GM12801 (cell line): Measurements from ENCODE around the gene PCK2.

ENCODE experiments used
- TF ChIP-seq, protein P1 (sequence below): IDR thresholded peaks from one replicate; pipeline ENCODE4 v1.5.1; 2011; ENCODE audit warnings: control low read depth; ENCODE audit not compliant: insufficient read length; ENCODE audit errors: extremely low read depth

PCK2 gene

DNA sequence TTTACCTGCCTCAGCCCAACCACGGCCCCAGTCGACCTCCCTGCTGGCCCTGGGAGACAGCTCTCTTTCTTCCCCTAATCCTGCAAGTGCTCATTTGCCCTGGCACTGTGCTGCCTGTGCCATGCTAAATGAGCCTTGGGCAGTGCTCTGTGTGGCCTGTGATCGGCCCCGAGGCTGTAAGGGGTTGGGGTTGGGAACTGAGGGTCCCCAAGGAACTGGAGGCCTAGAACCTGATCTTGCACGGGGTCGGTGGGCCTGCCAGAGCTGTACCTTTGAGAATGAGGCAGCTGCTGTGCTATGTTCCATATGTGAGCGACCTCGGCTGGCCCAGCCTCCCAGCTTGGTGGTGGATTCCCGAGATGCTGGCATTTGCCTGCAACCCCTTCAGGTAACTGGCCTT is 56.0 kb downstream of the PCK2 start:
- TF ChIP-seq, protein P1, sequence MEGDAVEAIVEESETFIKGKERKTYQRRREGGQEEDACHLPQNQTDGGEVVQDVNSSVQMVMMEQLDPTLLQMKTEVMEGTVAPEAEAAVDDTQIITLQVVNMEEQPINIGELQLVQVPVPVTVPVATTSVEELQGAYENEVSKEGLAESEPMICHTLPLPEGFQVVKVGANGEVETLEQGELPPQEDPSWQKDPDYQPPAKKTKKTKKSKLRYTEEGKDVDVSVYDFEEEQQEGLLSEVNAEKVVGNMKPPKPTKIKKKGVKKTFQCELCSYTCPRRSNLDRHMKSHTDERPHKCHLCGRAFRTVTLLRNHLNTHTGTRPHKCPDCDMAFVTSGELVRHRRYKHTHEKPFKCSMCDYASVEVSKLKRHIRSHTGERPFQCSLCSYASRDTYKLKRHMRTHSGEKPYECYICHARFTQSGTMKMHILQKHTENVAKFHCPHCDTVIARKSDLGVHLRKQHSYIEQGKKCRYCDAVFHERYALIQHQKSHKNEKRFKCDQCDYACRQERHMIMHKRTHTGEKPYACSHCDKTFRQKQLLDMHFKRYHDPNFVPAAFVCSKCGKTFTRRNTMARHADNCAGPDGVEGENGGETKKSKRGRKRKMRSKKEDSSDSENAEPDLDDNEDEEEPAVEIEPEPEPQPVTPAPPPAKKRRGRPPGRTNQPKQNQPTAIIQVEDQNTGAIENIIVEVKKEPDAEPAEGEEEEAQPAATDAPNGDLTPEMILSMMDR, result no peak

DNA sequence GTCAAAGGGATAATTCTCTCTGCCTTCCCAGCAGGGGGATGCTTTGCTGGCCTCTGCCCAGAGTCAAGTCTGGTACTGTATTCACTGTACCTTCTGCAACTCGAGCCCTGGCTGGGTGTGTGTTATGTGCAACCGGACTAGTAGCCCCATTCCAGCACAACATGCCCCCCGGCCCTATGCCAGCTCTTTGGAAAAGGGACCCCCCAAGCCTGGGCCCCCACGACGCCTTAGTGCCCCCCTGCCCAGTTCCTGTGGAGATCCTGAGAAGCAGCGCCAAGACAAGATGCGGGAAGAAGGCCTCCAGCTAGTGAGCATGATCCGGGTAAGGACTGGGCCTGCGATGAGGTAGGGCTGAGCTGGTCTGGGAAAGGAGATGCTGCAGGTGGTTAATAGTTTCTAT is 56.5 kb downstream of the PCK2 start:
- TF ChIP-seq, protein P1, result no peak

DNA sequence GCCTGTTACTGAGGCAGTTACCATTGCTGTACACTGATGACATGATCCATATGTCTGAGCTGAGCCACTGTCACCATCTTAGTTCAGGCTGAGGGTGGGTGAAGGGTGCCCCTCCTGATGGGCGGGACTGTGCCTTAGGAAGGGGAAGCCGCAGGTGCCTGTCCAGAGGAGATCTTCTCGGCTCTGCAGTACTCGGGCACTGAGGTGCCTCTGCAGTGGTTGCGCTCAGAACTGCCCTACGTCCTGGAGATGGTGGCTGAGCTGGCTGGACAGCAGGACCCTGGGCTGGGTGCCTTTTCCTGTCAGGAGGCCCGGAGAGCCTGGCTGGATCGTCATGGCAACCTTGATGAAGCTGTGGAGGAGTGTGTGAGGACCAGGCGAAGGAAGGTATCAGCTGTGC is 56.9 kb downstream of the PCK2 start:
- TF ChIP-seq, protein P1, result no peak

DNA sequence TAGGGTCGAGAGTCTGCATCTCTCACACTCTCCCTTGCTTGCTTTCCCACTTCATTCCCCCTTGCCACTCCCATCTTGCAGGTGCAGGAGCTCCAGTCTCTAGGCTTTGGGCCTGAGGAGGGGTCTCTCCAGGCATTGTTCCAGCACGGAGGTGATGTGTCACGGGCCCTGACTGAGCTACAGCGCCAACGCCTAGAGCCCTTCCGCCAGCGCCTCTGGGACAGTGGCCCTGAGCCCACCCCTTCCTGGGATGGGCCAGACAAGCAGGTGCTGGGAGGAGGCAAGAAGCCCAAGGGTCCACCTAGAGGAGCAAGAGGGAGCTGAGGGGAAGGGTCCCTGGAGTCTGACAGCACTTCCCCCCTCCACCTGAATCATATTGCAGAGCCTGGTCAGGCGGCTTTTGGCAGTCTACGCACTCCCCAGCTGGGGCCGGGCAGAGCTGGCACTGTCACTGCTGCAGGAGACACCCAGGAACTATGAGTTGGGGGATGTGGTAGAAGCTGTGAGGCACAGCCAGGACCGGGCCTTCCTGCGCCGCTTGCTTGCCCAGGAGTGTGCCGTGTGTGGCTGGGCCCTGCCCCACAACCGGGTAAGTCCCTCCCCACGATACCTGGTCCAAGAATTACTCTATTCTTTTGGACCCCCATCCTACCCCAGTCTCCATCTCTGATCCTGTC is 57.4 kb downstream of the PCK2 start:
- TF ChIP-seq, protein P1, result no peak
